Activated CD8-positive, alpha-beta memory T cell treated with anti-CD3 and anti-CD28 coated beads for 36 hours (primary cell): ENCODE results near the gene UBE2E2. TPM values are rescaled to one million over a fixed set of nuclear protein-coding genes. Genes with fewer than 3 reads are reported as not detected.

Source experiments
- CTCF ChIA-PET: fragments of 350-600 bp; sonication (Branson Sonifier 250); formaldehyde crosslinking; loops from one replicate; lab custom pipeline; 2021; ENCODE audit warnings: antibody characterized with exemption; lab: Charles Lee
- POLR2A ChIA-PET: fragments of 350-600 bp; sonication (Branson Sonifier 250); formaldehyde crosslinking; loops from one replicate; lab custom pipeline; 2021; ENCODE audit warnings: antibody characterized with exemption; lab: Charles Lee
- total RNA-seq, 2 experiments: library from RNA; stranded (reverse); gene quantifications; one replicate each; pipeline ENCODE4 v1.2.3, GENCODE V29; 2021

Gene UBE2E2
- total RNA-seq, 2 experiments from 2014 or later, result 2.3 to 2.9 TPM

GRCh38 chr3:23620638-23621015, 417.5 kb downstream of the UBE2E2 start:
- CTCF ChIA-PET, result interaction anchor here (0.6 kb wide), 1 partner anchor 85 kb away, joined by 3 read pairs; no protein-coding TSS in a partner anchor
- POLR2A ChIA-PET, result no interaction called here

DNA sequence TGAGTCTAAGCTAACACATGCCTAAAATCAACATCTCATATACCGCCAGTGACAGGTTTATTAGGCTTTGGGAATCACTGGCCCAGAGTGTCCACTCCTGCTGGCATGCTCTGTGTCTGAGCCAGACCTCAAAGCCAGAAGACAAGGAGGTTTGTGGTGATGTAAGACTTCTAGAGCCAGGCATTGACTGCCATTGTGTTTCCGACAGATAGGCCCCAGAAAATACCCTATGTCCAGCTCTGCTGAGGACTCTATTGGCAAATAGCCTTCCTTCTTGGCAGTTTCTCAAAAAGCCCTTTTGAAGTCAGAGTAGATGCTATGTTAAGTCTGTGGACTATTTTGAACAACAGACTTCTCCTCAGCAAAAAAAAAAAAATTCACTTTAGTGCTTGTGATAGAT, 420.7 kb downstream of the UBE2E2 start:
- ChIA-PET CTCF (no interaction called here), POLR2A (no interaction called here)

DNA sequence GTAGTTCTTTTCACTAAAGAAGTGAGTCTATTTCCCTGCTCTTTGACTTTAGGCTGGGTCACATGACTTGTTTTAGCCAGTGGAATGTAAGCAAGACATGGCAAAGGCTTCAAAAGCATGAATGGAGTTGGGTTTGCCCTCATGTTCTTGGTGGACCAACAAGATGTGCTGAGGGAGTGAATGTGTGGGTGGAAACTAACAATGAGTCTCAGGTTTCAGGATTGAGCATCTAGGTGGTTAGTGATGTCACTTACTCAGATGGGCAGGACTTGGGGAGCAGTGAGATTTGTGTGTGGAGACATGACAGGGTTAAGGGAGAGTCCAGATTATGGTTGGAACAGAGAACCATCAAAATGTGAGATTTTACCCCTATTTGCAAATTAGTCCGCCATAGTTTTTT, 421.2 kb downstream of the UBE2E2 start:
- ChIA-PET CTCF (no interaction called here), POLR2A (no interaction called here)

DNA sequence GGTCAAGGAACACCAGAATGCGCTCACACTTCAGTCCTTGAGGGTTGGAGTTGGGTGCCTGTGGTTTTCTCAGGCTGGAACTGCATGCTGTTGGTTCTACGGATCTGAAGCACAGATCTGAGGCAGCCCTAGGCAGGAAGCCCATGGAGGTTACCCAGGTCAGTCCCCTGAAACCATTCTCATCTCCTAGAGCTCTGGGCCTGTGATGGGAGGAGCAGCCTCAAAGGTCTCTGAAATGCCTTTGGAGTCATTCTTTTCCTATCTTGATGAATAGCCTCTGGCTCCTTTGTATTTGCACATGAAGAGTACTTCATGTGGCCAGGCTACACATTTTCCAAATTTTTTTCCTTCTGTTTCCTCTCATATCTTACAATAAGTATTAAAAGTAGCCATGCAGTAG, 423.3 kb downstream of the UBE2E2 start:
- CTCF ChIA-PET, result no interaction called here
- POLR2A ChIA-PET, result no interaction called here

GRCh38 chr3:23629181-23629894, 426.2 kb downstream of the UBE2E2 start:
- CTCF ChIA-PET, result no interaction called here
- POLR2A ChIA-PET, result no interaction called here

GRCh38 chr3:23633261-23633960, 430.3 kb downstream of the UBE2E2 start:
- POLR2A ChIA-PET, result no interaction called here

DNA sequence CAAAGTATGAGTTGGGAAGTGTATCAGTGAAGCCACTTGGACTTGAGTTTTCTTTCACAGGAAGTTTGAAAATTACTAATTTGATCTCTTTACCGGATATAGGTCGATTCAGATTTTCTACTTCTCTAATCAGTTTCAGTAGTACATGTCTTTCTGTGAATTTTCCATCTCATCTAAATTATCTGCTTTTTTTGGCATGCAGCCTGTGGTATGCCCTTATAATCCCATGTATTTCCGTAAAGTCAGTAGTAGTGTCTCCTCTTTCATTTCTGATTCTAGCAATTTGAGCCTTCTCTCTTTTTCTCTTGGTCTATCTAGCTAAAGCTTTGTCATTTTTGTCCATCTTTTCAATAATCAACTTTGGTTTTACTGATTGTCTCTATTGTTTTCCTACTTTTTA, 434.2 kb downstream of the UBE2E2 start:
- POLR2A ChIA-PET, result no interaction called here
- CTCF ChIA-PET, result no interaction called here

More at GRCh38 chr3:23633261-23633960, 430.3 kb downstream of the UBE2E2 start:
- CTCF ChIA-PET, result no interaction called here

GRCh38 chr3:23640471-23641146, 437.5 kb downstream of the UBE2E2 start:
- CTCF ChIA-PET, result no interaction called here
- POLR2A ChIA-PET, result no interaction called here
